GM12872 (cell line): Measurements from ENCODE around the gene PEX19.

Source experiments
- TF ChIP-seq, protein P1 (sequence below): IDR thresholded peaks from 3 replicates; pipeline ENCODE4 v1.5.1; 2011; ENCODE audit warnings: low read depth, mild to moderate bottlenecking, low read length, moderate library complexity; ENCODE audit not compliant: insufficient read depth

PEX19 gene

GRCh38 chr1:160271025-160271424 is 13.9 kb downstream of the PEX19 start:
- TF ChIP-seq, protein P1, sequence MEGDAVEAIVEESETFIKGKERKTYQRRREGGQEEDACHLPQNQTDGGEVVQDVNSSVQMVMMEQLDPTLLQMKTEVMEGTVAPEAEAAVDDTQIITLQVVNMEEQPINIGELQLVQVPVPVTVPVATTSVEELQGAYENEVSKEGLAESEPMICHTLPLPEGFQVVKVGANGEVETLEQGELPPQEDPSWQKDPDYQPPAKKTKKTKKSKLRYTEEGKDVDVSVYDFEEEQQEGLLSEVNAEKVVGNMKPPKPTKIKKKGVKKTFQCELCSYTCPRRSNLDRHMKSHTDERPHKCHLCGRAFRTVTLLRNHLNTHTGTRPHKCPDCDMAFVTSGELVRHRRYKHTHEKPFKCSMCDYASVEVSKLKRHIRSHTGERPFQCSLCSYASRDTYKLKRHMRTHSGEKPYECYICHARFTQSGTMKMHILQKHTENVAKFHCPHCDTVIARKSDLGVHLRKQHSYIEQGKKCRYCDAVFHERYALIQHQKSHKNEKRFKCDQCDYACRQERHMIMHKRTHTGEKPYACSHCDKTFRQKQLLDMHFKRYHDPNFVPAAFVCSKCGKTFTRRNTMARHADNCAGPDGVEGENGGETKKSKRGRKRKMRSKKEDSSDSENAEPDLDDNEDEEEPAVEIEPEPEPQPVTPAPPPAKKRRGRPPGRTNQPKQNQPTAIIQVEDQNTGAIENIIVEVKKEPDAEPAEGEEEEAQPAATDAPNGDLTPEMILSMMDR, result no peak

DNA sequence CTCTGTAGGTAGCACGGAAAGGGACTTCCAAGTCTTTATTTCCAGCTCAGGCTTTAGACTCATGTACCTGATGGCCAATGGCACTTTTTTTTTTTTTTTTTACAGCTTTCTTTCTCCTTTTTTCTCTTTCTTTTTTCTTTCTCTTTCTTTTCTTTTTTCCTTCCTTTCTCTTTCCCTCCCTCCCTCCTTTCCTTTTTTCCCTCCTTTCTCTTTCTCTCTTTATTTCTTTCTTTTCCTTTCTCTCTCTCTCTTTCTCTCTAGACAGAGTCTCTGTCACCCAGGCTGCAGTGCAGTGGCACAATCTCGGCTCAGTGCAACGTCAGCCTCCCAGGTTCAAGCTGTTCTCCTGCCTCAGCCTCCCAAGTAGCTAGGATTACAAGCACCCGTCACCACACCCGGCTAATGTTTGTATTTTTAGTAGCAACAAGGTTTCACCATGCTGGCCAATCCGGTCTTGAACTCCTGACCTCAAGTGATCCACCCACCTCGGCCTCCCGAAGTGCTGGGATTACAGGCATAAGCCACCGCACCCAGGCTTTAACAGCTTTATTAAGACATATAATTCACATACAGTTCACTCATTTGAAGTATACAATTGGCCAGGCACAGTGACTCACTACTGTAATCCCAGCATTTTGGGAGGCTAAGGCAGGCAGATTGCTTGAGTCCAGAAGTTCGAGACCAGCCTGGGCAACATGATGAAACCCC is 17.5 kb downstream of the PEX19 start:
- TF ChIP-seq, protein P1, result no peak

GRCh38 chr1:160264795-160265307 is 20.1 kb downstream of the PEX19 start:
- TF ChIP-seq, protein P1, result no peak

DNA sequence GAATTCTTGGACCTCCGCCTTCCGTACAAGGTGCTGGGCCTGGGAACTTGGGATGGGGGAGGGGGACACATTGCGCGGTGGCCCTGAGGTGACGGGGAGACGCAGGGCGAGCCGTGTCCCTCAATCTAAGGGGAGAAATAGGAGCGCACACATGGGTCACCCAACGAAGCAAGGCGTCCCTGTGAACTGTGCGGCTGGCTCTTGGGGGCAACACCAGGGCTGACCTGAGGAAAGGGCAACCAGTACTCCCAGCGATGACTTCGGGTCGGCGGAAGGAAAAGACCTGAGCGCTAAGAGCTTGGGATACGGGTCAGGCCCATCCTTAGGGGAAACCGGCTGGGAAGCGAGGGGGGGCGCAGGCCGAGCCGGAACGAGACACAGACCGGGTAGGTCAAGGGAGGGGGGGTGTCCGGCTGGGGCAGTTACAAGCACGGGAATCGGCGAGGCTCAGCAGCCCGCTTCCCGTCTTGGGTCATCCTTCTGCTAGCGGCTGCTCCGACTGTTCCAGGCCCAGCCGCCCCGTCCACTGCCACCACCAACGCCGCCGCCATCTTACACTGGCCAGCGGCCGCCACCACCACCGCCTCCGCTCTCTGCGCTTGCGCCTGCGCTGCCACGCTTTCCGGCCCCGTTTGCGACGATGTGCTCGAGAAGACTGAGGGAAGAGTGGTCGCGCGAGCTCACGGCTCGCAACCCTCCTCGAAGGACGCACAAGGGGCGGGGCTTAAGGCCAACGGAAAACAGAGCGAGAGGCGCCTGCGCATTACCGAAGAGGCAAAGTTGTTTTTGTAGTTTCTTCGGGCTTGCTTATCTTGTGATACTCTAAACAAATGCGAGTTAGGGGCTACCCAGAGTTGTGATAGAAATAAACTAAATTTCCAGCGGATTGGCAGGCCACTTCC is 22.8 kb downstream of the PEX19 start, which contains the start of gene DCAF8:
Gene DCAF8, minus strand, starts transcription at position 657 of the 902 bp plus-strand sequence. CDS start 18,541 bp downstream, outside the sequence.
- TF ChIP-seq, protein P1, result no peak

DNA sequence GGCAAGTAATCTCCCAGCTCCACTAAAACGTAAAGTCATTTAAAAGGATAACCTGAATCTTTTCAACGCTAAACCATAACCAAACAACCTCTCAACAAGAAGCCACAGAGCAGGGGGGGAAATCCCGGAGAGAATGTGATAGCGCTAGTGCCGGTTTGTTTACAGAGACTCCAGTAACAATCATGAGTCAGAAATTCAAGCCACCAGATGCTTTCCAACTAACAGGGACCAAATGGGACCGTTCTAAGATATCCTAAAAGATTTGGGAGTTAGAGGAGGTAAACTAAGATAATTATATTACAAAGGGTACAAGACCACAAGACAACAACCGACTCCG is 23.4 kb downstream of the PEX19 start:
- TF ChIP-seq, protein P1, result no peak

GRCh38 chr1:160260406-160261382 is 24.2 kb downstream of the PEX19 start:
- TF ChIP-seq, protein P1, result no peak
